ENCODE results near the gene P3H4.

DNA sequence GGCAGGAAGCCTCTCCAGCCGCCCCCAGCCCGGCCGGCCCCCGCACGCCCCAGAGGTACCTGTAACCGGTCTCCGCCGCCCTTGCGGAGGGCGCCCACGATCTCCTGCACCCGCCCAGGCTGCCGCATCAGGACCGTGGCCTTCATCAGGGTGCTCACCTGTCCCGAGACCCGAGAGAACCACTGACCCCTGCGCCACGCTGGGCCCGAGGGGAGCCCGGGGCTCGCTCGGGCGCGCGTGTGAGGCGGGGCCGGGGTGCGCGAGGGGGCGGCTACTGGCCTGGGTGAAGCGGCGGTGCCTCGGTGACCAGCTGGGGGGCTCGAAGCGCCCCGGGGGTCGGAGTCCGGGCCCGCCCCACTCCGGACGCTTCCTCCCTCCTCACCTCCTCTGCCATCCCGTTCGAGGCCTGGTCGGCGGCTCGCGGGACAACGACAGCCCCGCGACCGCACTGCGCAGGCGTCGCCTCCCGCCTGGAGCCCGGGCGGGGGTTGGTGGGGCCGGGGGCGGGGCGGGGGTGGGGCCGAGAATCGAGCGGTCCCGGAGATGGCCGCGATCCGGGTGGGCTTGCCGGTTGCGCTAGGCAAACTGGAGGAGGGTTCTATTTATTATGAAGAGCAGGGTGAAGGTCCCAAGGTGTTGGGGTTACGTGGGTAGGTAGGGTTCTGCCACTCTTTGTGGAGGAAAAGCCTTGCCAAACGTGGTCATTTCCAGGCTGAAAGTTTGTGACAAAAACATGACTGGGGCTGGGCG lies 24.2 kb upstream of the P3H4 start, which contains the start of gene NT5C3B:
- TF ChIP-seq CTCF (IDR thresholded peaks at IDR 0.05; ENCODE audit: low read length) (no peak), EZH2phosphoT487 (IDR thresholded peaks at IDR 0.05; ENCODE audit: low read length) (no peak)
